Transverse colon (tissue), 4 donors: ENCODE measurements around the gene RECK.

Experiments used
- EP300 ChIP-seq: sonication (generic); formaldehyde crosslinking; IDR thresholded peaks from one replicate; pipeline ENCODE4 v1.6.1; 2017; ENCODE audit warnings: antibody characterized with exemption, low read depth
- POLR2A ChIP-seq: fragments of 450-650 bp; IDR thresholded peaks from one replicate; pipeline ENCODE4 v1.6.1; 2016; ENCODE audit warnings: antibody characterized with exemption, mild to moderate bottlenecking, moderate library complexity
- POLR2AphosphoS5 ChIP-seq, 3 donors: sonication (generic); formaldehyde crosslinking; IDR thresholded peaks; one replicate each; pipeline ENCODE4 v1.6.1; 2016; ENCODE audit warnings: antibody characterized with exemption in 3 of 3
- TF ChIP-seq, protein P1 (sequence below), 5 experiments: fragments of 200-600 bp in 3 of 5; fragments of 450-650 bp in 2 of 5; sonication (generic) in 3 of 5; IDR thresholded peaks; 1 replicate in 2 of 5; 2 replicates in 3 of 5; pipeline ENCODE4 v1.5.1; 2016 to 2017; ENCODE audit warnings: antibody characterized with exemption in 5 of 5, inconsistent platforms in 3 of 5, mild to moderate bottlenecking in 2 of 5, moderate library complexity in 1 of 5

DNA sequence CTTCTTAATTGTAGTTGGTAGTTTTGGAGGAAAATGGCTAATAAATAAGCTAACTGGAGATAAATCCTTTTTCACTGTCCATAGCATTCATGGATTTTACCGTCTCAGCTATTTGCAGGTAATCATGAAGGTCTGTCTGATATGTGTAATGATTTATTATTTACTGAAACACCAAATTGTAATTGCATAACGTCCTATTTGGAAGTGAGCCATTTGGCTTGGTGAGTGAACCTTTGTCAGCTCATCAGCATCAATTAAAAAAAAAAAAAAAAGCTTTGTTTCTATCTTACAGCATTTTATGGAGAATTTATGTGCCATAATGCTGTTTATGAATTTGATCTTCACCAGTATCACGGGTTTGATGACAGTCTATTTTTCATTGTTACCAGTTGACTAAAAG lies 20.2 kb downstream of the RECK start:
- TF ChIP-seq EP300 (no peak), POLR2A (no peak), POLR2AphosphoS5 (IDR thresholded peaks at IDR 0.05) (no peak)
- TF ChIP-seq, protein P1, sequence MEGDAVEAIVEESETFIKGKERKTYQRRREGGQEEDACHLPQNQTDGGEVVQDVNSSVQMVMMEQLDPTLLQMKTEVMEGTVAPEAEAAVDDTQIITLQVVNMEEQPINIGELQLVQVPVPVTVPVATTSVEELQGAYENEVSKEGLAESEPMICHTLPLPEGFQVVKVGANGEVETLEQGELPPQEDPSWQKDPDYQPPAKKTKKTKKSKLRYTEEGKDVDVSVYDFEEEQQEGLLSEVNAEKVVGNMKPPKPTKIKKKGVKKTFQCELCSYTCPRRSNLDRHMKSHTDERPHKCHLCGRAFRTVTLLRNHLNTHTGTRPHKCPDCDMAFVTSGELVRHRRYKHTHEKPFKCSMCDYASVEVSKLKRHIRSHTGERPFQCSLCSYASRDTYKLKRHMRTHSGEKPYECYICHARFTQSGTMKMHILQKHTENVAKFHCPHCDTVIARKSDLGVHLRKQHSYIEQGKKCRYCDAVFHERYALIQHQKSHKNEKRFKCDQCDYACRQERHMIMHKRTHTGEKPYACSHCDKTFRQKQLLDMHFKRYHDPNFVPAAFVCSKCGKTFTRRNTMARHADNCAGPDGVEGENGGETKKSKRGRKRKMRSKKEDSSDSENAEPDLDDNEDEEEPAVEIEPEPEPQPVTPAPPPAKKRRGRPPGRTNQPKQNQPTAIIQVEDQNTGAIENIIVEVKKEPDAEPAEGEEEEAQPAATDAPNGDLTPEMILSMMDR (IDR thresholded peaks at IDR 0.05), result no peak
